NCI-H226 (cell line): ENCODE data around the gene EGFL7.

ENCODE experiments used
- DNase-seq: peaks from one replicate; pipeline ENCODE4 v3.0.0-alpha.2; 2015

EGFL7 gene

DNA sequence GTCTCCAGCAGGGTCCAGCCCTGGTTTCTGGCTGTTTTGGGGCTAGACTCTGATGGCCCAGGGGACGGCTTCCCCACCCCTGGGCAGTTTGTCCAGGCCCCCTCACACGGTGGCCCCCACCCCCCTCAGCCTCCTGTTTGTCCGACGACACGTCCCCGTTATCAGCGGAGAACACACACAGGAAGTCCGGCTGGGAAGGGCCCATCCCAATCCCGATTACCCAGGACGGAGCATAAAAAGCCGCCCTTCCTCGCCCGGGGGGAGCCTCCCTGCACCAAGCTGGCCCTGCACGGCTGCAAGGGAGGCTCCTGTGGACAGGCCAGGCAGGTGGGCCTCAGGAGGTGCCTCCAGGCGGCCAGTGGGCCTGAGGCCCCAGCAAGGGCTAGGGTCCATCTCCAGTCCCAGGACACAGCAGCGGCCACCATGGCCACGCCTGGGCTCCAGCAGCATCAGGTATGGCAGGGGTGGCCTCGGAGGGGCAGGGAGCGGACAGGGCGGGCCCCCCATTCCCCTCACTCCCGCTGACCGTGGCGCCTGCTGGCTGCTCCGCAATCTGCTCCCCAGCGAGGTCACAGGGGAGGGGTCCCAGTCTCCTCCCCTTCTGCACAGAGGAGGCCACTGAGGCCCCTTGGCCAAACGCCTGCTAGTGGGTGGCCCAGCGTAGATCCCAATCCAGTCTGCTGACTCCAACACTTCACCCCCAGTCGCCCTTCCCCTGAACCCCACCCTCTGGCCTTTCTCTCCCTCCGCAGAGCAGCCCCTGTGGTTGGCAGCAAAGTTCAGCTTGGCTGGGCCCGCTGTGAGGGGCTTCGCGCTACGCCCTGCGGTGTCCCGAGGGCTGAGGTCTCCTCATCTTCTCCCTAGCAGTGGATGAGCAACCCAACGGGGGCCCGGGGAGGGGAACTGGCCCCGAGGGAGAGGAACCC lies at the start of gene EGFL7:
TSS of gene EGFL7 (plus strand) at position 261 of the 926 bp plus-strand sequence. CDS start 5,367 bp downstream, outside the sequence.
- no peak for DNase-seq

DNA sequence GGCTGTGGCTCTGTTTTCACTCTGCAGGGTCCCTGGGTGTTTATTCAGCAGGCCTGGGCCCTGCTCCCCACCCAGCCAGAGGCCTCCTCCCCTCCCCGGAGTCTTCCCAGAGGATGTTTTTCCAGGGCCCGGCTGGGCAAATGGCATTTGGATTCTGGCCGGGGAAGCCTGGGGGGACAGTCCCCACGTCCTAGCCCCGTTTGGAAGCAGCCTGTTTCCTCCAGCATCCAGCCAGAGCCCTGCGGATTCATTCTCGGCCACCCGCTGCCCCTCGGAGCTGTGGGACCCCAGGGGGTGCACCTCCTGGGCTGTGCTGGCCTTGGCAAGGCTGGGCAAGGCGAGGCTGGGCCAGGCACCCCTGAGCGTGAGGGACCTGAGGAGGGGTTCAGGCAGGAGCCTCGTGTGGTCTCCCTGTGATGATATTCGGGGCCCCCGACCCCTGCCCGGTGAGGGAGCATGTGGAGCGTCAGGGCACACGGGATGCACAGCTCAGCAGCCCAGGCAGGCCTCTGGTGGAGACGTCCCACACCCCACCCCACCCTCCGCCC lies 48.8 kb upstream of the EGFL7 start:
- no peak for DNase-seq

DNA sequence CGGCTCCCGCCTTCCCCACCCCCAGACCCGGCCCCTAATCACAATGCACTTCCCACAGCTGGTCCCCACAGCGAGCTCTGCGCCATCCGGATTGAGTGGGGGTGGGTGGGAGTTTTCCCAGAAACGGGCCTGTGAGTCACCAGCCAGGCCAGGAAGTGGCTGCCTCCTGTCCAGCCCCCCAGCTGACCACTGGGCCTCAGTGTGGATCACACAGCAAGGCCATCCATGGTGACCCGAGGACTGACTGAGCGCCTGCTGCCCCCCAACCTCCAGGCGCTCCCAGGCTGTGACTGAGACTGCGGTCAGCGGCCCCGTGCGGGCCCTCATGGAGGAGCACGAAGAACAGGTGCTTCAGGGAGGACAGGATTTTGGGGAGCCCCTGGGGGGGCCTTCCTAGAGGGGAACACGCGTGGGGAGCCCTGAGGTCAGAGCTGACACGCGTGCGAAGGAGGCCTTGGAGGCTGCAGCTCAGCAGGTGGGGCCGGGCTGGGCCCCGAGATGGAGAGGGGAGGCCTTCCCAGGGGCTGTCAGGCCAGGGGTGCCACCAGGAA lies 48.3 kb upstream of the EGFL7 start:
- no peak for DNase-seq

- DNase-seq, result no peak
These were observed 47.6 kb upstream of the EGFL7 start for GRCh38 chr9:136614967-136615623.

- DNase-seq, result no peak
These were observed 46.9 kb upstream of the EGFL7 start for GRCh38 chr9:136615631-136616306.

GRCh38 chr9:136616307-136616635 lies 46.4 kb upstream of the EGFL7 start:
- DNase-seq, result no peak

GRCh38 chr9:136616948-136617695 lies 45.6 kb upstream of the EGFL7 start:
- DNase-seq, result no peak

DNA sequence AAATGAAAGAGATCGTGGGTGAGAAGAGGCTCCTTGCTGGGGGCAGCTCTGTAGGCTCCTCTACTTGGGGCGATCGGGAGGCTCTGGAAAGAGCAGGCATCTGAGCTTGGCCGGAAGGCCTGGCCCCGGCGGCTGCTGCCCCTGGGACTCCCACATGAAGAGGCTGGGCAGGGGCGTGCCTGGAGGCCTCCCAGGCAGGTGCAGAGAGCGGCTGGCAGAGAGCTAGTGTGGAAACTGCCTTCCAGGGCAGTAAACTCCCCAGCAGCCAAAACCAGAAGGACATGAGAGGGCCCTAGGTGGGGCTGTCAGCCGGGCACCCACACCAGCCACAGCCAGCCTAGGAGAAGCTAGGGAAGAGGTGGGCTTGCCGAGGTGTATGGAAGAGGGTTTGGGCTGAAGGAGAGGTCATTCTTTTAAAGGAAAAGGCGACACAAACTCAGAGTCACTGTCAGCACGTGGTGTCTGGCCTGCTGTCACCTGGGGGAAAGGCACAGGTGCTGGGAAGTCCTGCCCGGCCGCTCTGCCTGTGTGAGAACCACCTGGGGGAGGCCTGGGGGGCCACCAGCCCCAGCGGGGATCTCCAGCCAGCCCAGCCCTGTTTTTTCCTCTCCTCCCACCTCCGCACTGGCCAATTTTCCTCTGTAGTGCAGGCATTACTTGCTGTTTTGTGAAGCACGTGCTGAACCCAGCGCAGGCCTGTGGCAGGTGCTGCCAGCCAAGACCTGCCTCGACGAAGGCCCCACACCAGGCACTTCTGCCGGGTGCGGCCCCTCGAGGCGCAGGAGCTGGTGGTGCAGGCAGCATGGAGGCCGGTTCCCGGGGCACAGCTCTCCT lies 44.8 kb upstream of the EGFL7 start:
- no peak for DNase-seq

DNA sequence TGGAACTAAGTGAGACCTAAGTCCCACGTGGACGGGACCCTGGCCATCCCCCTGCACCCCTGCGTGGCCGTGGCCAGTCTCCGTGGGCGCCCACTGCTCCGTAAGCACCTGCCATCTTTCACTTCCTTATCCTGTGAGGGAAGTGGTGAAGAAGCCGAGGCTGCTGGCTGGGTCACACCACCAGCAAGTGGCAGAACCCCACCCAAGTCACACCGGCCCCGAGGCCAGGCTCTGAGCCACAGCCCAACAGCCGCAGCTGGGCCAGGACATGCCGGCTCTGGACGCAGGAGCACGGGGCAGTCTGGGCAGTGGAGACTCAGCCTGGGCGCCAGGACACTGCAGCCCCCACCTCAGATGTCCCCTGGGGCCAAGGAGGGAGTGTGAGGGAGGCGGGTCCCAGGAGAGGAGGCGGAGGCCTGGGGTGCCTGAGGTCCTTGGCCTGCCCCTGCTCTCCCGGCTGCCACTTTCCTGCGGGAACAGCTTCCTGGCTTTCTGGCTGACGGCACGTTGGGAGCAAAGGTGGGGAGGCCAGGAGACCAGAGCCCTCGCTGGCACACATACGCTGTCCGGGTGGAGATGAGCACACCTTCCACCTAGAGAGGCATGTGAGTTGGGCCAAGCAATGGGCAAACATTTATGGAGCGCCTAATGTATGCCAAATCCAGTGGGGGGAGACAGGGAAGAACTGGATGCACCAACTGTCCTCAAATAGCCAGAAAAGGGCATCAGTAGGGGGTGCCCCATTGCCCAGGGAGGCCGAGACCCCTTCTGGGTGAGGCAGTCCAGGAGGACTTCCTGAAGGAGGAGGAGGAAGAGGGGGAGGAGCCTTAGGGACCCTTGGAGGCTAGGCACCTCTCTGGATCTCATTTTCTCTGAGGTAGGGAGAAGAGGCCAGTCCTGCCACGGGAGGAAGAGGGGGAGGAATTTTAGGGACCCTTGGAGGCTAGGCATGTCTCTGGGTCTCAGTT lies 43.9 kb upstream of the EGFL7 start:
- DNase-seq, result no peak

GRCh38 chr9:136619742-136620440 lies 42.8 kb upstream of the EGFL7 start:
- DNase-seq, result no peak

DNA sequence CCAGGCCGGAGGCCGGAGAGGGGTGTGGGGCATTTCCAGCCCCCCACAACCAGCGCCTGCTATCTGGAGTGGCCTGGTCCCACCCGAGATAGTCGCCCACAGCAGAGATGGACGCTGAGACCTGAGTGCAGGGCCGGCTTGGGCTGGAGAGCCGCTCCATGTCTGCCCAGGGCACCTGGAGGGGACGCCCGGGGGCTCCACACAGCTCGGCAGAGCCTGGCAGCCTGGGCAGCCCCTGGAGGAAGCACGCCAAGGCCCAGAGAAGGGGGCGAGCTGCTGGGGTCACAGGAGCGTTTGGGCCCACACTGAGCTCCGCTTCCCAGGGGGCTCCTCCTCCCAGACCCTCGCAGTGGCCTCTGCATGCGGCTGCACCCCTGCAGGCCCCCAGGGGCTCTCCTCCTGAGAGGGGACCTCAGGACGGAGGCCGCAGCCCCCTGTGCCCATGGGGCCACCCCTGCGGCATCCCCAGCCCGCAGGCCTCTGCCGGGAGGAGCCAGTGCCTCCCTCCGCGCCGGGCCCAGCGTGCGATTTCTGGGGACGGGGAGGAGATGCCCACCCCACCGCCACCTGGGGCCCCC lies 42.2 kb upstream of the EGFL7 start:
- no peak for DNase-seq

DNA sequence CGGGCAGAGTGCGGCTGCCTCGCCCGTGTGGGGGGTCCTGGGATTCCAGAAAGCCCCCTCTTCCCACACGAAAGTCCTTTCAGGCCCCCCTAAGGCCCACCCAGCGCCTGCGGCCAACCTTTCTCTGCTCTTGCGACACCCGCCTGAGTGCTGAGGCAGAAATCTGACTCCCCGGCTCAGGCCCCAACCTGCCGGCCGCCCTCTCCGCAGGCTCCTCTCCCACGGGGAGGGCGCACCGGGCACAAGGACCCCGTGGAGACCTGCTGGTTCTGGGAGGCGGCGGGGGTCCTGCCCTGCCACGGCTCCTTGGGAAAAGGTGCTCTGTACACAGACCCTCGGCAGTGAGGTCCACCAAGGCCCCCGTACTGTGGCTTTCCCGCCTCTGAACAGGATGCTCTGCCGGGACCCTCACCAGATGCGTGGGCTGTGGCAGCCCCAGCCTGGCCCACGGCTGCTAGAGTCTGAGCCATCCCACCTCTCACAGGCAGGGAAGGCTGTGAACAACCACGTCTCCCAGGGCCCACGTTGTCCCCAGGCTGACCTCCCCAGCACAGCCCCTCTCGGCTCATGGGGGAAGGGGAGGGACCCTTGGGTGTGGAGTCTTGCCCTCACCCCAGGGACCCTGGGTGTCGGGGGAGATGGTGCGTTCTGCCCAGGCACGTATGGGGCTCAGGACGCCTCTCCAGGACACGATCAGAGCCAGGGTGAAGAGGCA lies 41.5 kb upstream of the EGFL7 start:
- no peak for DNase-seq

- DNase-seq, result no peak
These were observed 41.0 kb upstream of the EGFL7 start for GRCh38 chr9:136621734-136622093.

GRCh38 chr9:136622538-136622948 lies 40.2 kb upstream of the EGFL7 start:
- no peak for DNase-seq

- DNase-seq, result no peak
These were observed 39.5 kb upstream of the EGFL7 start for GRCh38 chr9:136623016-136623841.

DNA sequence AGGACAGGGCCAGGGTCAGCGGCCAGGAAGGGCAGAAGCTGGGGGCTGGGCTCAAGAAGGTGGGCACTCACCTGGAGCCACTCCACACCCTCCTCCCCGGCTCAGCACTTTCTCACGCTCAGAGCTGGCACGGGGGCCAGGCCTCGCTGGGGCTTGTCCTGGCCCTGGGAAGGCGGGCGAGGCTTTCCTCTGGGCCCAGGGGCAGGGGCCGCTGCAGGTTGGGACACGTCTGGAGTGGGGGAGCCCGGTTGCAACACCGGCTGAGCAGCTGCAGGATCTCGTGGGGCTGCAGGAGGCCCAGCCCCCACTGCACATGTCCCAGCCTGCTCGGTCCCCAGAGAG lies 38.9 kb upstream of the EGFL7 start:
- no peak for DNase-seq

- DNase-seq, result no peak
These were observed 38.3 kb upstream of the EGFL7 start for GRCh38 chr9:136624184-136624951.
